CD4-positive, alpha-beta T cell treated with Interferon alpha-2 for 1 hour (primary cell): ENCODE results near the gene UFD1.

Source experiments
- DNase-seq, 2 donors: peaks; one replicate each; pipeline ENCODE4 v3.0.0-alpha.2; 2020 to 2022

UFD1 gene

GRCh38 chr22:19466848-19467752, 11.9 kb downstream of the UFD1 start:
- DNase-seq, result no peak

GRCh38 chr22:19466126-19466716, 12.8 kb downstream of the UFD1 start:
- DNase-seq, result no peak

- no peak for DNase-seq
Observed at GRCh38 chr22:19464975-19465374, 14.0 kb downstream of the UFD1 start.

GRCh38 chr22:19464546-19464945, 14.4 kb downstream of the UFD1 start:
- DNase-seq, result no peak

GRCh38 chr22:19463491-19464469, 15.2 kb downstream of the UFD1 start:
- DNase-seq, result no peak

- DNase-seq, result no peak
Observed at GRCh38 chr22:19463008-19463407, 16.0 kb downstream of the UFD1 start.

- DNase-seq, result no peak
Observed at GRCh38 chr22:19461506-19461905, 17.5 kb downstream of the UFD1 start.

GRCh38 chr22:19460036-19460435, 19.0 kb downstream of the UFD1 start:
- no peak for DNase-seq

GRCh38 chr22:19457828-19458428, 21.1 kb downstream of the UFD1 start:
- no peak for DNase-seq

GRCh38 chr22:19456541-19456940, 22.5 kb downstream of the UFD1 start:
- DNase-seq, result no peak

- no peak for DNase-seq
Observed at GRCh38 chr22:19455585-19456370, 23.2 kb downstream of the UFD1 start.

- DNase-seq, result no peak
Observed at GRCh38 chr22:19455033-19455432, 24.0 kb downstream of the UFD1 start.

GRCh38 chr22:19454156-19454555, 24.8 kb downstream of the UFD1 start:
- DNase-seq, result no peak

GRCh38 chr22:19453718-19454117, 25.3 kb downstream of the UFD1 start:
- no peak for DNase-seq

- no peak for DNase-seq
Observed at GRCh38 chr22:19451570-19451969, 27.4 kb downstream of the UFD1 start.

GRCh38 chr22:19450363-19451175, 28.4 kb downstream of the UFD1 start:
- no peak for DNase-seq

GRCh38 chr22:19449422-19449767, 29.6 kb downstream of the UFD1 start:
- no peak for DNase-seq

GRCh38 chr22:19448739-19449421, 30.1 kb downstream of the UFD1 start:
- DNase-seq, result no peak

GRCh38 chr22:19448076-19448607, 30.9 kb downstream of the UFD1 start:
- DNase-seq, result peak in 1 of 2 donors; percentile 39
